Gastrocnemius medialis (tissue), 4 donors: ENCODE measurements around the gene PKMYT1. TPM values are rescaled to one million over a fixed set of nuclear protein-coding genes. Genes with fewer than 3 reads are reported as not detected.

Experiments used
- ATAC-seq, 2 donors: fragments of 150-250 bp; one replicate each; pipeline ENCODE4 v1.9.1; 2016
- DNase-seq, 2 donors: peaks; one replicate each; pipeline ENCODE4 v3.0.0-alpha.2; 2019
- H3K27ac ChIP-seq, 4 donors: fragments of 200-600 bp; sonication (generic); 1 replicate in 1 of 4; 2 replicates in 3 of 4; pipeline ENCODE4 v1.5.1; 2016 to 2018; ENCODE audit warnings: mild to moderate bottlenecking in 2 of 4, moderate library complexity in 1 of 4
- H3K27me3 ChIP-seq, 3 donors: fragments of 200-600 bp; sonication (generic) in 2 of 3; 1 replicate in 1 of 3; 2 replicates in 2 of 3; pipeline versions ENCODE4 v1.5.1 to v1.6.0; 2016 to 2019; ENCODE audit warnings: mild to moderate bottlenecking in 1 of 3, moderate library complexity in 1 of 3
- H3K36me3 ChIP-seq, 2 donors: fragments of 200-600 bp; sonication (generic) in 1 of 2; one replicate each; pipeline ENCODE4 v1.5.1; 2017 to 2018
- H3K4me1 ChIP-seq, 2 donors: fragments of 200-600 bp; sonication (generic) in 1 of 2; one replicate each; pipeline ENCODE4 v1.5.1; 2016 to 2017; ENCODE audit warnings: mild to moderate bottlenecking in 2 of 2
- H3K4me3 ChIP-seq, 4 donors: fragments of 200-600 bp; sonication (generic) in 3 of 4; 1 replicate in 1 of 4; 2 replicates in 3 of 4; pipeline ENCODE4 v1.5.1; 2016 to 2019; ENCODE audit warnings: mild to moderate bottlenecking in 2 of 4
- H3K9me3 ChIP-seq, 3 donors: fragments of 200-600 bp; sonication (generic) in 2 of 3; 1 replicate in 1 of 3; 2 replicates in 2 of 3; pipeline ENCODE4 v1.5.1; 2016 to 2019
- POLR2A ChIP-seq, 2 donors: fragments of 450-650 bp; IDR thresholded peaks; one replicate each; pipeline ENCODE4 v1.6.1; 2017; ENCODE audit warnings: antibody characterized with exemption in 2 of 2, mild to moderate bottlenecking in 2 of 2, moderate library complexity in 2 of 2
- in situ Hi-C, 4 donors: fragments of 200-750 bp; cut with MboI; loops; one replicate each; pipeline versions ENCODE4 v1.15.0 to v1.8.0; 2017; ENCODE audit warnings: low sequenced_read_pairs in 4 of 4
- intact Hi-C: fragments of 100-400 bp; cut with DNase I; formaldehyde crosslinking; loops from one replicate; pipeline ENCODE4 v1.15.1; 2023; ENCODE audit warnings: low total_unique reads
- total RNA-seq, 4 donors: library from RNA; depleted of rRNA; stranded (reverse); fragments of >200 nt; gene quantifications; one replicate each; pipeline versions ENCODE4 v1.1.0 to v1.2.3, GENCODE V29; 2016
- TF ChIP-seq, protein P1 (sequence below), 5 experiments: fragments of 450-650 bp in 3 of 5; fragments of 200-600 bp in 2 of 5; sonication (generic) in 2 of 5; IDR thresholded peaks in 4 of 5; conservative IDR thresholded peaks in 1 of 5; 1 replicate in 4 of 5; 2 replicates in 1 of 5; pipeline ENCODE4 v1.5.1; 2016 to 2019; ENCODE audit warnings: antibody characterized with exemption in 5 of 5, mild to moderate bottlenecking in 3 of 5, moderate library complexity in 3 of 5

Gene PKMYT1
- total RNA-seq, 4 donors from 2014 or later = 1.4 to 2.4 TPM; not detected in 2

- H3K4me3 ChIP-seq = no peak overlapping the region
- no peak overlapping the region for H3K27ac ChIP-seq
- H3K9me3 ChIP-seq = no peaks in the 10 kb centered on the region
- no peak for ATAC-seq
- peaks cover 4 to 6% of the 10 kb centered on the region in 2 donors for H3K4me1 ChIP-seq
- peaks cover 0 to 12% of the 10 kb centered on the region in 2 donors for H3K36me3 ChIP-seq
- intact Hi-C loops = no loop called here
- in situ Hi-C loops = no loop called here
- DNase-seq = no peak
- peaks cover 9 to 12% (median 11%) of the 10 kb centered on the region in 3 donors for H3K27me3 ChIP-seq
- TF ChIP-seq, protein P1, sequence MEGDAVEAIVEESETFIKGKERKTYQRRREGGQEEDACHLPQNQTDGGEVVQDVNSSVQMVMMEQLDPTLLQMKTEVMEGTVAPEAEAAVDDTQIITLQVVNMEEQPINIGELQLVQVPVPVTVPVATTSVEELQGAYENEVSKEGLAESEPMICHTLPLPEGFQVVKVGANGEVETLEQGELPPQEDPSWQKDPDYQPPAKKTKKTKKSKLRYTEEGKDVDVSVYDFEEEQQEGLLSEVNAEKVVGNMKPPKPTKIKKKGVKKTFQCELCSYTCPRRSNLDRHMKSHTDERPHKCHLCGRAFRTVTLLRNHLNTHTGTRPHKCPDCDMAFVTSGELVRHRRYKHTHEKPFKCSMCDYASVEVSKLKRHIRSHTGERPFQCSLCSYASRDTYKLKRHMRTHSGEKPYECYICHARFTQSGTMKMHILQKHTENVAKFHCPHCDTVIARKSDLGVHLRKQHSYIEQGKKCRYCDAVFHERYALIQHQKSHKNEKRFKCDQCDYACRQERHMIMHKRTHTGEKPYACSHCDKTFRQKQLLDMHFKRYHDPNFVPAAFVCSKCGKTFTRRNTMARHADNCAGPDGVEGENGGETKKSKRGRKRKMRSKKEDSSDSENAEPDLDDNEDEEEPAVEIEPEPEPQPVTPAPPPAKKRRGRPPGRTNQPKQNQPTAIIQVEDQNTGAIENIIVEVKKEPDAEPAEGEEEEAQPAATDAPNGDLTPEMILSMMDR (IDR thresholded peaks at IDR 0.05 in 4 of 5, conservative IDR thresholded peaks at IDR 0.05 in 1 of 5) = no peak
- no peak for TF ChIP-seq POLR2A (IDR thresholded peaks at IDR 0.05)
Measured at GRCh38 chr16:3007059-3007956, 27.1 kb upstream of the PKMYT1 start.

GRCh38 chr16:3004781-3005284, 24.6 kb upstream of the PKMYT1 start:
- Histone ChIP-seq H3K4me1 (peaks cover 4 to 6% of the 10 kb centered on the region in 2 donors), H3K9me3 (no peaks in the 10 kb centered on the region), H3K36me3 (peaks cover 0 to 12% of the 10 kb centered on the region in 2 donors), H3K4me3 (peak overlapping the region; percentile 53 to 58 (median 54)), H3K27me3 (peaks cover 0 to 4% (median 0%) of the 10 kb centered on the region in 3 donors), H3K27ac (peak overlapping the region; percentile 68 to 83 (median 71))
- TF ChIP-seq, protein P1 (IDR thresholded peaks at IDR 0.05 in 4 of 5, conservative IDR thresholded peaks at IDR 0.05 in 1 of 5) = no peak
- TF ChIP-seq POLR2A (IDR thresholded peaks at IDR 0.05) = no peak
- in situ Hi-C loops (no loop called here), intact Hi-C loops (loop anchor here (1.0 kb wide), 1 partner anchor 15 kb away; the partner anchor contains the start of gene TNFRSF12A)
- ATAC-seq (peak; percentile 13 to 18), DNase-seq (no peak)

- Histone ChIP-seq H3K27me3 (peaks cover 0 to 2% (median 0%) of the 10 kb centered on the region in 3 donors), H3K36me3 (peaks cover 0 to 12% of the 10 kb centered on the region in 2 donors), H3K4me3 (peak overlapping the region in 1 of 4 donors; percentile 53), H3K9me3 (no peaks in the 10 kb centered on the region), H3K4me1 (peaks cover 4 to 6% of the 10 kb centered on the region in 2 donors), H3K27ac (peak overlapping the region in 2 of 4 donors; percentile 35 to 46)
- intact Hi-C loops = loop anchor here (1.0 kb wide), 1 partner anchor 16 kb away; the partner anchor contains the start of gene TNFRSF12A
- no peak for DNase-seq
- peak; percentile 39 to 48 for ATAC-seq
- in situ Hi-C loops = no loop called here
- TF ChIP-seq POLR2A (IDR thresholded peaks at IDR 0.05) = no peak
- TF ChIP-seq, protein P1 (IDR thresholded peaks at IDR 0.05 in 4 of 5, conservative IDR thresholded peaks at IDR 0.05 in 1 of 5) = no peak
Measured at GRCh38 chr16:3004319-3004718, 24.1 kb upstream of the PKMYT1 start.

DNA sequence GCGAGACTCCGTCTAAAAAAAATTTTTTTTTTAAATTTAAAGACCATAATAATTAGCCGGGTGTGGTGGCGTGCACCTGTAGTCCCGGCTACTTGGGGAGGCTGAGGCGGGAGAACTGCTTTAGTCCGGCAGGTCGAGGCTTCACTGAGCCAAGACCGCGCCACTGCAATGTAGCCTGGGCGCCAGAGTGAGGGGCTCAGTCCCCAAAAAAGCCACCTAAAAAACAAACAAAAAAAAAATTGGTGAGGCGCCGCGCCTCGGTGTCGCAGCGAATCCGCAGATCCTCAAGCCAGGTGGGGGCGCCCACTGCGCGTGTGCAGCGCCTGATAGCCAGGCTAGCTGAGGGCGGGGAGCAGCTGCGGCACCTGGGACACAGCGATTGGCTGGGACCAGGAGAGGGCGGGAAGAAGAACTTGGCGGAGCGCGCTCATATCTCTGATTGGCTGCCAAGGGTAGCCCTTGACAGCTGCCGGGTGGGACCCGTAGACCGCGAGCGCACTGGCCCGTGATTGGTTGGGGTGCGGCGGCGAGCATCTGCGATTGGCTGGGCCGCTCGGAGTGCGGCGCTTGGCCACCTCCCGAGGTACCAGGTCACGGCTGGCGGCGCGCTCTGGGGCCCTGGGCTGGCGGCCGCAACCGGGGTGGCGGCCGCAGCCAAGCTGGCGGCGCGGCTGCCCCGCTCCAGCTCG, 23.5 kb upstream of the PKMYT1 start:
- intact Hi-C loops (loop anchor here (1.0 kb wide), 2 partner anchors 17 to 25 kb away; partner anchors contain the start of gene TNFRSF12A), in situ Hi-C loops (no loop called here)
- Histone ChIP-seq H3K27ac (peak overlapping the region in 3 of 4 donors; percentile 46 to 58 (median 49)), H3K9me3 (no peaks in the 10 kb centered on the region), H3K4me1 (peaks cover 4 to 6% of the 10 kb centered on the region in 2 donors), H3K4me3 (peak overlapping the region in 3 of 4 donors; percentile 27 to 33 (median 28)), H3K36me3 (peaks cover 0 to 12% of the 10 kb centered on the region in 2 donors), H3K27me3 (peaks cover 0 to 2% (median 0%) of the 10 kb centered on the region in 3 donors)
- DNase-seq (peak; percentile 97 to 98), ATAC-seq (peak; percentile 98 to 99)
- TF ChIP-seq, protein P1 (IDR thresholded peaks at IDR 0.05 in 4 of 5, conservative IDR thresholded peaks at IDR 0.05 in 1 of 5) = peak; percentile 22 to 69 (median 63)
- peak; percentile 88 to 89 for TF ChIP-seq POLR2A (IDR thresholded peaks at IDR 0.05)
